Stimulated activated memory B cell treated with anti-CD40 and anti-IgM and Interleukin-4, amounts not matched to agents 10 μg/mL and 1 μg/mL and 100 μg/mL, for 72 hours (primary cell): ENCODE data around the gene AATK.
"Not testable (repeated sequence)": the region's sequence is repeated elsewhere in the genome, so short reads cannot be mapped to it uniquely, and the experiment has no call there.

Experiments
- ATAC-seq: fragments of 150-1000 bp; cut with Tn5 transposase; 2 replicates; pipeline ENCODE4 v1.10.0; 2021
- H3K27ac Mint-ChIP-seq: one replicate; pipeline ENCODE4 v1.8.0; 2022; ENCODE audit warnings: mild to moderate bottlenecking, mixed read lengths
- H3K27me3 Mint-ChIP-seq: one replicate; pipeline ENCODE4 v1.8.0; 2022; ENCODE audit warnings: mixed read lengths
- H3K36me3 Mint-ChIP-seq: one replicate; pipeline ENCODE4 v1.8.0; 2022; ENCODE audit warnings: mixed read lengths
- H3K4me1 Mint-ChIP-seq: one replicate; pipeline ENCODE4 v1.8.0; 2022; ENCODE audit warnings: mixed read lengths
- H3K4me3 Mint-ChIP-seq: one replicate; pipeline ENCODE4 v1.8.0; 2022; ENCODE audit warnings: mild to moderate bottlenecking, moderate library complexity, mixed read lengths
- H3K9me3 Mint-ChIP-seq: one replicate; pipeline ENCODE4 v1.8.0; 2022; ENCODE audit warnings: mixed read lengths

AATK gene

GRCh38 chr17:81090361-81091136 lies 75.5 kb downstream of the AATK start:
- H3K4me1 Mint-ChIP-seq, result peaks cover 28% of the 10 kb centered on the region
- no peak overlapping the region for H3K4me3 Mint-ChIP-seq
- ATAC-seq, result no peak
- H3K27me3 Mint-ChIP-seq, result peaks cover 22% of the 10 kb centered on the region
- H3K36me3 Mint-ChIP-seq, result peaks cover 7% of the 10 kb centered on the region
- no peak overlapping the region for H3K27ac Mint-ChIP-seq
- no peaks in the 10 kb centered on the region for H3K9me3 Mint-ChIP-seq

GRCh38 chr17:81086789-81087551 lies 79.1 kb downstream of the AATK start:
- Mint-ChIP-seq H3K27ac (no peak overlapping the region), H3K4me1 (peaks cover 13% of the 10 kb centered on the region), H3K9me3 (no peaks in the 10 kb centered on the region), H3K36me3 (peaks cover 7% of the 10 kb centered on the region), H3K4me3 (no peak overlapping the region), H3K27me3 (peaks cover under 1% of the 10 kb centered on the region)
- ATAC-seq, result no peak

- Mint-ChIP-seq H3K4me3 (no peak overlapping the region), H3K36me3 (peaks cover 7% of the 10 kb centered on the region), H3K4me1 (peaks cover 17% of the 10 kb centered on the region), H3K27me3 (peaks cover 13% of the 10 kb centered on the region), H3K9me3 (no peaks in the 10 kb centered on the region), H3K27ac (no peak overlapping the region)
- no peak for ATAC-seq
Observed at GRCh38 chr17:81085420-81085911, 80.6 kb downstream of the AATK start.

GRCh38 chr17:81084680-81085419 lies 81.2 kb downstream of the AATK start:
- Mint-ChIP-seq H3K27ac (no peak overlapping the region), H3K27me3 (peaks cover 19% of the 10 kb centered on the region), H3K4me3 (no peak overlapping the region), H3K4me1 (peaks cover 17% of the 10 kb centered on the region), H3K36me3 (peaks cover 7% of the 10 kb centered on the region), H3K9me3 (no peaks in the 10 kb centered on the region)
- no peak for ATAC-seq

- no peak overlapping the region for H3K27ac Mint-ChIP-seq
- H3K9me3 Mint-ChIP-seq, result no peaks in the 10 kb centered on the region
- H3K4me1 Mint-ChIP-seq, result peaks cover 17% of the 10 kb centered on the region
- H3K4me3 Mint-ChIP-seq, result no peak overlapping the region
- H3K27me3 Mint-ChIP-seq, result peaks cover 32% of the 10 kb centered on the region
- peaks cover 7% of the 10 kb centered on the region for H3K36me3 Mint-ChIP-seq
- no peak for ATAC-seq
Observed at GRCh38 chr17:81083125-81083765, 82.8 kb downstream of the AATK start.

- Mint-ChIP-seq H3K27me3 (peaks cover 32% of the 10 kb centered on the region), H3K36me3 (peaks cover 7% of the 10 kb centered on the region), H3K9me3 (no peaks in the 10 kb centered on the region), H3K4me3 (no peak overlapping the region), H3K27ac (no peak overlapping the region), H3K4me1 (peaks cover 13% of the 10 kb centered on the region)
- ATAC-seq, result no peak
Observed at GRCh38 chr17:81082177-81083073, 83.6 kb downstream of the AATK start.

GRCh38 chr17:81081222-81082176 lies 84.5 kb downstream of the AATK start:
- Mint-ChIP-seq H3K4me1 (peaks cover 5% of the 10 kb centered on the region), H3K27ac (no peak overlapping the region), H3K4me3 (no peak overlapping the region), H3K9me3 (no peaks in the 10 kb centered on the region), H3K27me3 (peaks cover 32% of the 10 kb centered on the region), H3K36me3 (peaks cover 2% of the 10 kb centered on the region)
- no peak for ATAC-seq

GRCh38 chr17:81080019-81080418 lies 86.0 kb downstream of the AATK start:
- H3K4me3 Mint-ChIP-seq, result no peak overlapping the region
- no peaks in the 10 kb centered on the region for H3K9me3 Mint-ChIP-seq
- peaks cover 5% of the 10 kb centered on the region for H3K4me1 Mint-ChIP-seq
- H3K27me3 Mint-ChIP-seq, result peaks cover 32% of the 10 kb centered on the region
- H3K36me3 Mint-ChIP-seq, result no peaks in the 10 kb centered on the region
- H3K27ac Mint-ChIP-seq, result no peak overlapping the region
- ATAC-seq, result no peak

- not testable (repeated sequence) for H3K4me3 Mint-ChIP-seq, H3K36me3 Mint-ChIP-seq, H3K9me3 Mint-ChIP-seq, H3K4me1 Mint-ChIP-seq, ATAC-seq, H3K27ac Mint-ChIP-seq
- peaks cover 38% of the 10 kb centered on the region for H3K27me3 Mint-ChIP-seq
Observed at GRCh38 chr17:81078026-81078913, 87.8 kb downstream of the AATK start.

- Mint-ChIP-seq H3K27me3 (peaks cover 45% of the 10 kb centered on the region), H3K4me3 (no peak overlapping the region), H3K27ac (no peak overlapping the region), H3K36me3 (no peaks in the 10 kb centered on the region), H3K4me1 (no peaks in the 10 kb centered on the region), H3K9me3 (no peaks in the 10 kb centered on the region)
- no peak for ATAC-seq
Observed at GRCh38 chr17:81076141-81076679, 89.8 kb downstream of the AATK start.

- Mint-ChIP-seq H3K27ac (no peak overlapping the region), H3K4me1 (no peaks in the 10 kb centered on the region), H3K4me3 (no peak overlapping the region), H3K36me3 (no peaks in the 10 kb centered on the region), H3K9me3 (no peaks in the 10 kb centered on the region), H3K27me3 (peaks cover 39% of the 10 kb centered on the region)
- ATAC-seq, result no peak
Observed at GRCh38 chr17:81075307-81075706, 90.7 kb downstream of the AATK start.

- ATAC-seq, result no peak
- Mint-ChIP-seq H3K36me3 (no peaks in the 10 kb centered on the region), H3K9me3 (no peaks in the 10 kb centered on the region), H3K4me3 (no peak overlapping the region), H3K27ac (no peak overlapping the region), H3K27me3 (peaks cover 35% of the 10 kb centered on the region), H3K4me1 (no peaks in the 10 kb centered on the region)
Observed at GRCh38 chr17:81074875-81075274, 91.1 kb downstream of the AATK start.
